GM12892 (cell line): Measurements from ENCODE around the gene S100A10.

Experiments used
- POLR2A ChIP-seq: IDR thresholded peaks from 2 replicates; pipeline ENCODE4 v1.6.1; 2011; ENCODE audit warnings: low read depth, low read length, control low read depth
- POLR2AphosphoS5 ChIP-seq: IDR thresholded peaks from 2 replicates; pipeline ENCODE4 v1.6.1; 2011; ENCODE audit warnings: low read depth, low read length, control low read depth

GRCh38 chr1:152015766-152016165, 22.1 kb upstream of the S100A10 start:
- TF ChIP-seq POLR2A (no peak), POLR2AphosphoS5 (no peak)
